T-helper 17 cell (primary cell): ENCODE data around the gene RGS10. TPM values are rescaled to one million over a fixed set of nuclear protein-coding genes. Genes with fewer than 3 reads are reported as not detected.
"Not testable (repeated sequence)": the region's sequence is repeated elsewhere in the genome, so short reads cannot be mapped to it uniquely, and the experiment has no call there.

ENCODE experiments used
- ATAC-seq: fragments of 150-1000 bp; cut with Tn5 transposase; 2 replicates; pipeline ENCODE4 v1.10.0; 2021; ENCODE audit warnings: mild to moderate bottlenecking, moderate library complexity
- DNase-seq, 3 donors: peaks; one replicate each; pipeline versions ENCODE4 v3.0.0 to v3.0.0-alpha.2; 2020 to 2021
- H3K9me3 ChIP-seq: one replicate; pipeline ENCODE4 v1.7.0; 2013; ENCODE audit warnings: low read length, mild to moderate bottlenecking; ENCODE audit not compliant: control insufficient read depth, poor library complexity, severe bottlenecking
- H3K27ac Mint-ChIP-seq: one replicate; pipeline ENCODE4 v1.8.0; 2022; ENCODE audit warnings: mild to moderate bottlenecking, moderate library complexity, mixed read lengths
- H3K27me3 Mint-ChIP-seq: one replicate; pipeline ENCODE4 v1.8.0; 2022; ENCODE audit warnings: mixed read lengths
- H3K36me3 Mint-ChIP-seq: one replicate; pipeline ENCODE4 v1.8.0; 2022; ENCODE audit warnings: low read depth, mixed read lengths
- H3K4me1 Mint-ChIP-seq: one replicate; pipeline ENCODE4 v1.8.0; 2022; ENCODE audit warnings: mild to moderate bottlenecking, mixed read lengths
- H3K4me3 Mint-ChIP-seq: one replicate; pipeline ENCODE4 v1.8.0; 2022; ENCODE audit warnings: mild to moderate bottlenecking, moderate library complexity, mixed read lengths
- total RNA-seq, 4 donors: library from RNA in 2 of 4; stranded (reverse) in 2 of 4; gene quantifications; one replicate each; pipeline ENCODE4 v1.2.3 and lab custom pipeline; 2022 to 2026

Gene RGS10, protein sequence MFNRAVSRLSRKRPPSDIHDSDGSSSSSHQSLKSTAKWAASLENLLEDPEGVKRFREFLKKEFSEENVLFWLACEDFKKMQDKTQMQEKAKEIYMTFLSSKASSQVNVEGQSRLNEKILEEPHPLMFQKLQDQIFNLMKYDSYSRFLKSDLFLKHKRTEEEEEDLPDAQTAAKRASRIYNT
- 100 to 1,000 TPM in 1 of 2 donors, 10 to 100 TPM in 1; 64.7 to 135 TPM for total RNA-seq
- 41.5 to 85.4 reads per million in 2 donors for total RNA-seq (lab: John Stamatoyannopoulos, UW)

GRCh38 chr10:119542357-119542987, at the start of gene RGS10:
TSS of gene RGS10 (minus strand) at chr10:119542719. CDS start at chr10:119542638, 81 bp downstream.
- DNase-seq (peak; percentile 63 to 68 (median 67)), ATAC-seq (peak; percentile 83)
- H3K27ac Mint-ChIP-seq: peak within 1 kb of the TSS; percentile 75
- peaks cover 2% of the 10 kb centered on the region for H3K36me3 Mint-ChIP-seq
- H3K27me3 Mint-ChIP-seq: peaks cover 2% of the 10 kb centered on the region
- peak within 1 kb of the TSS; percentile 97 for H3K4me3 Mint-ChIP-seq
- H3K4me1 Mint-ChIP-seq: peaks cover 40% of the 10 kb centered on the region
- H3K9me3 ChIP-seq: no peaks in the 10 kb centered on the region

DNA sequence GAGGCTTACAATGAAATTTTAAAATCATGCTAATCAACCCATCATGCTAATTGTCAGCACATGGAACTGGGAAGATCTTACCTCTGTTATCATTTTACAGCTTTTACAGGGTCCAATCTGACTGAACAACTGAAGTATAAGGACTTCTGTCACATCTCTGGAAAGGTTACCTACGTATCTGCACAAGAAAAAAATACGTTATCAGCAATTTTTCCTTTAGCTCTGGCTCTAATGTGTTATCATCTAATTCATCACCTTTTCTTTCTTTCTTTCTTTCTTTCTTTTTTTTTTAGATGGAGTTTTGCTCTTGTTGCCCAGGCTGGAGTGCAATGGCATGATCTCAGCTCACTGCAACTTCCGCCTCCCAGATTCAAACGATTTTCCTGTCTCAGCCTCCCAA, 45.6 kb upstream of the RGS10 start:
- Mint-ChIP-seq H3K27me3 (no peaks in the 10 kb centered on the region), H3K27ac (no peak overlapping the region), H3K36me3 (no peaks in the 10 kb centered on the region), H3K4me3 (no peak overlapping the region), H3K4me1 (peaks cover 24% of the 10 kb centered on the region)
- DNase-seq (no peak), ATAC-seq (no peak)
- no peaks in the 10 kb centered on the region for H3K9me3 ChIP-seq

DNA sequence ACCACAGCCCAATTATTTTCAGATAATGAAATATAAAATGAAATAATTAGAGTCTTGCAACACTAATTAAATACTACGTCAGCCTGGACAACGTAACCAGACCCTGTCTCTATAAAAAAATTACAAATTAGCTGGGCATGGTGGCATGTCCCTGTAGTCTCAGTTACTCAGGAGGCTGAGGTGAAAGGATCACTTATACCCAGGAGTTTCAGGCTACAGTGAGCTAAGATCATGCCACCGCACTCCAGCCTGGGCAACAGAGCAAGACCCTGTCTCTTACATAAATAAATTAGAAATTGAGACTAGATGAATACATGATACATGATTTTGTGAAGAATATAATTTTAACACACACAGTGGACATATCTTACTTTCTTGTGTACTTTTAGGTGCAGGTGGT, 35.8 kb upstream of the RGS10 start:
- no peak overlapping the region for H3K4me3 Mint-ChIP-seq
- H3K4me1 Mint-ChIP-seq: peaks cover 10% of the 10 kb centered on the region
- peak overlapping the region; percentile 57 for H3K27ac Mint-ChIP-seq
- H3K9me3 ChIP-seq: no peaks in the 10 kb centered on the region
- H3K36me3 Mint-ChIP-seq: peaks cover 6% of the 10 kb centered on the region
- no peaks in the 10 kb centered on the region for H3K27me3 Mint-ChIP-seq
- ATAC-seq (no peak), DNase-seq (no peak)

- DNase-seq: no peak
- H3K9me3 ChIP-seq: no peaks in the 10 kb centered on the region
- ATAC-seq: peak; percentile 81
- Mint-ChIP-seq H3K36me3 (peaks cover 6% of the 10 kb centered on the region), H3K4me3 (no peak overlapping the region), H3K27ac (peak overlapping the region; percentile 87), H3K27me3 (no peaks in the 10 kb centered on the region), H3K4me1 (peaks cover 10% of the 10 kb centered on the region)
These were observed 33.5 kb upstream of the RGS10 start for GRCh38 chr10:119575991-119576390.

- H3K36me3 Mint-ChIP-seq: peaks cover 6% of the 10 kb centered on the region
- peaks cover 10% of the 10 kb centered on the region for H3K4me1 Mint-ChIP-seq
- DNase-seq (no peak), ATAC-seq (peak; percentile 88)
- H3K4me3 Mint-ChIP-seq: no peak overlapping the region
- no peaks in the 10 kb centered on the region for H3K27me3 Mint-ChIP-seq
- H3K9me3 ChIP-seq: no peaks in the 10 kb centered on the region
- peak overlapping the region; percentile 87 for H3K27ac Mint-ChIP-seq
These were observed 33.0 kb upstream of the RGS10 start for GRCh38 chr10:119575506-119575905.

GRCh38 chr10:119567978-119568377, 25.5 kb upstream of the RGS10 start:
- no peak overlapping the region for H3K27ac Mint-ChIP-seq
- H3K27me3 Mint-ChIP-seq: no peaks in the 10 kb centered on the region
- no peak overlapping the region for H3K4me3 Mint-ChIP-seq
- DNase-seq (no peak), ATAC-seq (no peak)
- no peaks in the 10 kb centered on the region for H3K4me1 Mint-ChIP-seq
- H3K9me3 ChIP-seq: no peaks in the 10 kb centered on the region
- no peaks in the 10 kb centered on the region for H3K36me3 Mint-ChIP-seq

GRCh38 chr10:119562097-119562496, 19.6 kb upstream of the RGS10 start:
- no peak for DNase-seq
- Mint-ChIP-seq H3K36me3 (no peaks in the 10 kb centered on the region), H3K27ac (no peak overlapping the region), H3K4me1 (peaks cover 2% of the 10 kb centered on the region), H3K27me3 (no peaks in the 10 kb centered on the region), H3K4me3 (no peak overlapping the region)
- no peaks in the 10 kb centered on the region for H3K9me3 ChIP-seq
- no peak for ATAC-seq

DNA sequence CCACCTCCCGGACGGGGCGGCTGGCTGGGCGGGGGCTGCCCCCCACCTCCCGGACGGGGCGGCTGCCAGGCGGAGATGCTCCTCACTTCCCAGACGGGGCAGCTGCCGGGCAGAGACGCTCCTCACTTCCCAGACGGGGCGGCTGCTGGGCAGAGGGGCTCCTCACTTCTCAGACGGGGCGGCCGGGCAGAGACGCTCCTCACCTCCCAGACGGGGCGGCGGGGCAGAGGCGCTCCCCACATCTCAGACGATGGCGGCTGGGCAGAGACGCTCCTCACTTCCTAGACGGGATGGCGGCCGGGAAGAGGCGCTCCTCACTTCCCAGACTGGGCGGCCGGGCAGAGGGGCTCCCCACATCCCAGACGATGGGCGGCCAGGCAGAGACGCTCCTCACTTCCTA, 17.0 kb upstream of the RGS10 start:
- not testable (repeated sequence) for H3K36me3 Mint-ChIP-seq, H3K4me3 Mint-ChIP-seq, H3K27ac Mint-ChIP-seq, ATAC-seq, H3K4me1 Mint-ChIP-seq, H3K9me3 ChIP-seq, H3K27me3 Mint-ChIP-seq, DNase-seq

- H3K27ac Mint-ChIP-seq, H3K4me1 Mint-ChIP-seq, H3K4me3 Mint-ChIP-seq, H3K36me3 Mint-ChIP-seq, DNase-seq, ATAC-seq, H3K27me3 Mint-ChIP-seq, H3K9me3 ChIP-seq: not testable (repeated sequence)
These were observed 13.6 kb upstream of the RGS10 start for GRCh38 chr10:119556081-119556480.

- H3K27me3 Mint-ChIP-seq: peaks cover 7% of the 10 kb centered on the region
- H3K36me3 Mint-ChIP-seq: no peaks in the 10 kb centered on the region
- DNase-seq (no peak), ATAC-seq (no peak)
- H3K4me1 Mint-ChIP-seq: no peaks in the 10 kb centered on the region
- H3K27ac Mint-ChIP-seq: no peak overlapping the region
- no peaks in the 10 kb centered on the region for H3K9me3 ChIP-seq
- H3K4me3 Mint-ChIP-seq: no peak overlapping the region
These were observed 12.8 kb upstream of the RGS10 start for GRCh38 chr10:119555178-119555784.

- ATAC-seq (no peak), DNase-seq (no peak)
- Mint-ChIP-seq H3K27me3 (peaks cover 27% of the 10 kb centered on the region), H3K27ac (peak overlapping the region; percentile 14), H3K4me1 (peaks cover 2% of the 10 kb centered on the region), H3K36me3 (no peaks in the 10 kb centered on the region), H3K4me3 (no peak overlapping the region)
- no peaks in the 10 kb centered on the region for H3K9me3 ChIP-seq
These were observed 8.3 kb upstream of the RGS10 start for GRCh38 chr10:119550827-119551226.

- Mint-ChIP-seq H3K4me1 (peaks cover 2% of the 10 kb centered on the region), H3K4me3 (no peak overlapping the region), H3K36me3 (no peaks in the 10 kb centered on the region), H3K27me3 (peaks cover 27% of the 10 kb centered on the region), H3K27ac (no peak overlapping the region)
- no peaks in the 10 kb centered on the region for H3K9me3 ChIP-seq
- ATAC-seq (no peak), DNase-seq (no peak)
These were observed 6.9 kb upstream of the RGS10 start for GRCh38 chr10:119549247-119549999.

- Mint-ChIP-seq H3K27ac (peak overlapping the region; percentile 24), H3K4me3 (no peak overlapping the region)
These were observed 3.5 kb upstream of the RGS10 start for GRCh38 chr10:119546009-119546408.

More at GRCh38 chr10:119546009-119546408, 3.5 kb upstream of the RGS10 start:
- no peaks in the 10 kb centered on the region for H3K9me3 ChIP-seq
- peaks cover 2% of the 10 kb centered on the region for H3K36me3 Mint-ChIP-seq
- H3K4me1 Mint-ChIP-seq: peaks cover 9% of the 10 kb centered on the region
- DNase-seq: no peak
- ATAC-seq: no peak
- peaks cover 20% of the 10 kb centered on the region for H3K27me3 Mint-ChIP-seq
